Lung microvascular endothelial cell (primary cell): ENCODE results near the gene PHYKPL. TPM values are rescaled to one million over a fixed set of nuclear protein-coding genes. Genes with fewer than 3 reads are reported as not detected.

Experiments
- DNase-seq, 2 donors: peaks; one replicate each; pipeline versions ENCODE4 v3.0.0 to v3.0.0-alpha.2; 2010; ENCODE audit warnings: low read depth in 2 of 2
- total RNA-seq: library from RNA; depleted of rRNA; stranded (reverse); fragments of >200 nt; gene quantifications from 2 replicates; pipeline ENCODE4 v1.2.1, GENCODE V29; 2014

Gene PHYKPL
- total RNA-seq, 1 donor from 2014 or later = 44.6 TPM

DNA sequence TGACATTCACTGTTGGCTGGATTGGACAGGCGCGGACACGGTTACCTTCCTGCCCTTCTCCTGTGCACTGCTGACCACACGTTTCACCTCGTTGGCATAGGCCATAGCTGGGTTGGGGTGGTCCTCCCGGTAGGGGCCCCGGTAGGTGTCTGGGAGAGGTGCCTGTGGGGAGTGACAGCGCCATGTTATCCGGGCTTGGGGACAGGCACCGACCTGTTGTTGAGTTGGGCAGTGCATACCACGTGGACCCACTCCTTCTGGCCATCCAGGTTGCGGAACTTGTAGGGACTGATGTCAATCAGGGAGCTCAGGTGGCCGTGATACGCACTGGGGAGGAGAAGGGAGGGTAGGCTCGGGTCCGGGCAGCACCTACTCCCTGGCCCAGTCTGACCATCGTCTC lies 8.2 kb downstream of the PHYKPL start:
- no peak for DNase-seq

DNA sequence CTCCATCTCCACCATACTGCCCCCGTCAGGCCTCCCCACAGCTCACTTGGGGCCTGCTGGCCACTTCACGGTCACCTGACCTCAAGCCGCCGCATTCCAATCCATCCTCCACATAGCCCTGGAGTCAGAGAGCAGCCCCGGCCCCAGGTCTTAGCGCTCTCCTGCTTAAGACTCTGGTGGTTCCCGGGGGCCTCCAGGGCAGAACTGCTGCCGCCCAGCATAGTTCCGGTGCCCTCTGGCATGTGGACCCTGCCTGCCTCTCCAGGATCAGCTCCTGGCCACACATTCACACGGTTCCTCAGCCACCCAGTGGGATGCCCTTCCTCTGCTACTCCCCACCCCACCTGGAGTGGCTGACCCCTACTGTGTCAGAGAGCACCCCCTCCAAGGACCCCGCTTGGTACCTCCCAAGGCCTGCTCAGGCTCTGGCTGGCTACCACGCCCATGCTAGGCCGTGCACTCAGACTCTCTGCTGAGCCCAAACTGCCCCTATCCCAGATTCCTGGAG lies 8.7 kb downstream of the PHYKPL start:
- DNase-seq = no peak

DNA sequence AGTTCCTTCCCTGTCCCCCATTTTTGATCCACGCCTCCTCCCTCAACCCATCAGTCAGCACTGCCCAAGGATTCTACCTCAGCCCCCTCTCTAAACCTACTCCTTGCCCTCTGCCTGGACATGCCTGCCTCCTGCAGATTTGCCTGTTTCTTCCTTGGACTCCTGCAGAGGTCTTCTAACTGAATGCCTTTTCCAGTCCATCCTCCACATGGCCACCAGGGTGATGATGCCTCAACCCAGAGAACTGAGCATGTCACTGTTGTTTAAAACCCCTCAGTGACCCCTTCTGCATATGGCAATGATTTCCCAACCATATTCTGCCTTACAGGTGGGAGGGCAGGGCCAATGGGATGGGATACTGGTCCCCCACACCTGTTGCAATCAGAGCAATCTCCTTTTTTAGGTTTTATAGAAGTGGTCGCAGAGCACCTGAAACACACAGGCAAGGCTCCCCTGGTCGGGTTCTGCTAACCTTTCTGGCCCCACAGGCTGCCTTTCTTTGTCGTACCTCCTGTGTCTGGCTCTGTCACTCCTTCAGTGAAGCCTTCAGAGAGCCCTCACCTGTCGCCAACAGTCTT lies 9.3 kb downstream of the PHYKPL start:
- DNase-seq = no peak

DNA sequence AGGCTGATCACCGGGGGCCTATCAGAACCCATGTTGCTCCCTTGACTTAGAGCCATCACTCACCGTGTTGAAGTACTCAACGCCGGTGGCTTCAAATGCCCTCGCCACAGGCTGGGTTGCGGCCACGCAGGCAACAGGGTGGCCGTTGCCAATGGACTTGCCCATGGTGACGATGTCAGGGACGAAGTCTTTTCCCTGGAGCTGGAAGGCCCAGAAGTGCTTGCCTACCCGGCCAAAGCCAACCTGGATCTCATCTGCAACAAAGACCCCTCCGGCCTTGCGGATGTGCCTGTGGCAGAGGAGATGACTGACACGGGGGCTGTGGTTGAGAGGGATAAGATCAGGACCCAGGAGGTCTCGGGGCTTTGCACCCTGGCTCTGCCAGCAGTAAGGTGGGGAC lies 10.3 kb downstream of the PHYKPL start:
- no peak for DNase-seq

DNA sequence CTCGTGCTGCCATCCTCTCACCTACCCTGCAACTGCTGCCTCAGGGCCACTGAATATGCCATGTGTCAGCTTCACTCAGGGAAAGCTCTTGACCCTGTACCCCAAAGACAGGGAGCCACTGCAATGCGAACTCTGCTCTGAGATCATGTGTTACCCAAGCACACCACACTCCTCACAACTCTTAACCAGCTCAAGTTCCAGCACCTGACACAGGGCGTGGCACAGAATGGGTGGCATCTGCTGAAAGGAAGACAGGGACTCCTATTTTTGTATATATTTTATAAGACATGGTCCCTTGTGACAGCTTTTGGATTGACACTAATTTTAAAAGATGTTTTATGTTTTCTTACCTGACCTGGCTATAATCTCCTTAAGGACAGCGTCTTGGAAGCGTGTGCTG lies 10.7 kb downstream of the PHYKPL start:
- no peak for DNase-seq

DNA sequence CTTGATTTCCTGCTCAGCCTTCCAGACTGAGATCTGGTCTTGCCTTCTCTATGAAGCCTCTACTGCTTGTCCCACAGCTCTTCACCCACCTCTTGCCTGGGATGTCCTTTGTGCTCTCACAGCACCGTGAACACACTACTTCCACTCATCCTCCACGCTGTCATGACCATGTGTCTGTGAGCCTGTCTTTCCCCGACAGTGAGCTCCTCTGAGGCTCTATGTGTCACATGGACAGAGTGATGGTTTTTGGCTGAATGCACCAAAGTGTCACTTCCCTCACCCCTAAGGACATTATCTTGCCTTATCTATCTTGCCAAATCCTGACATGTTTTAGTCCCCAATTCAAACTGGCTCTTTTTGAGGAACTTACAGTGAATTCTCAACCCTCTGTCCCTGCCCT lies 11.3 kb downstream of the PHYKPL start:
- no peak for DNase-seq

DNA sequence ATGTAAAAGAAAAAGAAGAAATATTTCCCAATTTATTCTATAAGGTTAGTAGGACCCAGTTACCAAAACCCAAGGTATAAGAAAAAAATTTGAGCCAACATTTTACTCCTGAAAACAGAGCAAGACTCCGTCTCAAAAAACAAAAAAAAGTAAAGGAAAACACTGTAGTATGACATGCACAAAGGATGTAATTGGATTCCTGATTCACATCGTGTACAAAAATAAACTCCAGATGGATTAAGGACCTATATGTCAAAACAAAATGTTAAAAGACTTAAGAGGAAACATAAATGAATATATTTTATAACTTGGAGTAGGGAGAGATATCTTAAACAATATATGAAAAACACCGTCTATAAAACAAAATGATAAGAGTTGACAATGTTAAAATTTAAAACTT lies 13.8 kb downstream of the PHYKPL start:
- no peak for DNase-seq

DNA sequence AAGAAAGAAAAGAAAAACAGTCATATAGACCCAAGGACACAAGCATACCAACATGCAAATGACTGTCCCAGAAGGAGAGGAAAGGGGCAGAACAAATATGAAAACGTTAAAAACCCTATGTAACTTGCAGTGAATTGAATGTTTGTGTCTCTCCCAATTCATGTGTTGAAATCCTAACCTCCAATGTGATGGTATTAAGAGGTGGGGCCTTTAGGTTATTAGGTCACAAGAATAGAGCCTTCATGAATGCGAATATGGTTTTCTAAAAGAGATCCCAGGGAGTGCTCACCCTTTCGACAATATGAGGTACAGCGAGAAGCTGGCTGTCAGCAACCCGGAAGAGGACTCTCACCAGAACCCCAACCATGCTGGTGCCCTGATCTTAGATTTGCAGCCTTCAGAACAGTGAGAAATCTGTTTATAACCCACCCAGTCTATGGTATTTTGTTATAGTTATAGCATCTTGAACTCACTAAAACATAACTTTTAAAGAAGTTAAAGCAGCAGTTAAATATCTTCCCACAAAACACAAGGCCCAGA lies 14.3 kb downstream of the PHYKPL start:
- DNase-seq = no peak

DNA sequence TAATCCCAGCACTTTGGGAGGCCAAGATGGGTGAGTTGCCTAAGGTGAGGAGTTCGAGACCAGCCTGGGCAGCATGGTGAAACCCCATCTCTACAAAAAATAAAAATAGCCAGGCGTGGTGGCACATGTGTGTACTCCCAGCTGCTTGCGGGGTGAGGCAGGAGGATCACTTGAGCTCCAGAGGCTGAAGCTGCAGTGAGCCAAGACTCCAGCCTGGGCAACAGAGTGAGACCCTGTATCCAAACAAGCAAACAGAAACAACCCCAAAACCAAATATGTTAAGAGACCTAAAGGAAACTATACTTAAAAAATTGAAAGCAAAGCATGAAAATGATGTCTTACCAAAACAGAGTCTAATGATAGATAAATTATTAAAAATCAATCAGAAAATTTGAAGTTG lies 15.8 kb downstream of the PHYKPL start:
- DNase-seq = no peak

DNA sequence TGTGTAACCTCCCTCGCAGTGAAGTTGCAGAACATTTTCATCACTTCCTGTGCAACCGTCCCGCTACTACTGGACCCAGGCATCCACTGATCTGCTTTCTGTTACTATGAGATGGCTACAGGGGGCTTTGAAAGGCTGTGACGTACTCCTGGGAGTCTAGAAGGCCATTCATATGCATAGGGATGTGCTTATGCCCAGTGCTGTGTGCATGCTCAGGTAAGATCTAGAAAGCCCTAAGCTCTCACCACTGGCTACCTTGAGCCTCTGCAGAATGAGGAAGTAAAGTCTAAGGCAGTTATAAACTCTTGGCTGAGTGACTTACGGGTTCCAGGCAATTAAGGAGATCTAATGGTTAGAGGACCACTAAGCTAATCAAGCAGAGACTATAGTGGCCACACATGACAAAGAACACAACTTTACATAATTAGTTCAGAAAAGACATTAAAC lies 16.5 kb downstream of the PHYKPL start:
- no peak for DNase-seq

DNA sequence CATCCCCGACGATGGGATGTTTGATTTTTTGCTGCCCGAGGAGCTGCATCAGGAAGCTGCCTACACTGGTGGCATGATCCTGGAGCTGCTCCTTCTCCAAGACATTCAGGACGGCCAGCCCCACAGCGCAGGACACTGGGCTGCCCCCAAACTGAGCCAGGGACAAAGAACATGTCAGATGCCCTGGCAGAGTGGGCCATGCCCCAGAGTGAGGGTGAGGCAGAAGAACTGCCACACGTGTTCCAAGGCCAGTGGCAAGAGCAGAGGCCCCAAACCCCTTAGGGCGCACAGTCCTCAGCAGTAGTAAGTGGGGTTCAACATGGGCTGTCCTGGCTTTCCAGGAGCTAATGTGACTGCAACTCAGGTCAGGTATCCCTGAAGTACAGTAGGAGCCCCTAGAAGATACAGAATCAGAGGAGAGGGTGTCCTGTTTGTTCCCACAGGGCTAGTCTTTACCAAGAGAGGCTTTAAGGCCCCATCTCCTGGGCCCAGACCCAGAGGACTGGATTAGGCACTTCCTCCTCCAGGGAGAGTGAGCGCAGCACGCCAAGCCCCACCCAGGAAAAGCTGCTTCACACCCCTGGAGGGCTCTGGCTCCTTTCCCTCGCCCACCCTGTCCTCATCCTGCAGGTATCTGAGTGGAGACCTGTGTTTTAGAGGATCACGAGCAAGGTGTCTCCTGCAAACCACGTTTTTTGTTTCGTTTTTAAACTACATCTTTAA lies 17.2 kb downstream of the PHYKPL start:
- DNase-seq = no peak

DNA sequence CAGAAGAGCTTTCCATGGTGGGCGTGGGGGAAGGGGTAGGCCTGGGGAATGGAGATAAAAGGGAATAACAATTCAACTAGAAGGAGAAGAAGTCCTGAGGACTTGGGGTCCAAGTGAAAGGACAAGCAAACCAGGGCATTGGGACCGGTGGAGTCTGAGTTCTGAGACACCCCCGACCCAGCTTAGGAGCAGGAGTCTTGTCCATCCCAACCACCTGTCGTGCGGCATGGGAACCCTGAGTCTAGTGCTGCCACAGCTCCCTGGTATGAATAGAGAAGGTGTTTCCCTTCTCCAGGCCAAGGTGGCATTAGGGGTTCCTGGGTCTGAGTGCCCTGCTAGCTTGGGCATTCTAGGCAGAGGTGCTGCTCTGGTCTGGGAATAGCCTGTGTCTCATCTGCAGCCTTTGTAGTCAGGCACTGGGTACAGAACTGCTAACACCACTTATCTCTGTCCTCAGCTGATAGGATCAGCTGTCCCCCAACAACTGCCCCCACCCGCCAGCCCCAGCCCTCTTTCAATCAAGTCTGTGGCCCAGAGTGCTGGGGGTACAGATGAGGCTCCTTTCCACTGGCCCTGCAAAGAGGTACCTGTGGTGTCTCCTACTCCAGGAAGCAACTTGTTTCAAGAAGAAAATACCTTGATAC lies 18.3 kb downstream of the PHYKPL start:
- DNase-seq = no peak

DNA sequence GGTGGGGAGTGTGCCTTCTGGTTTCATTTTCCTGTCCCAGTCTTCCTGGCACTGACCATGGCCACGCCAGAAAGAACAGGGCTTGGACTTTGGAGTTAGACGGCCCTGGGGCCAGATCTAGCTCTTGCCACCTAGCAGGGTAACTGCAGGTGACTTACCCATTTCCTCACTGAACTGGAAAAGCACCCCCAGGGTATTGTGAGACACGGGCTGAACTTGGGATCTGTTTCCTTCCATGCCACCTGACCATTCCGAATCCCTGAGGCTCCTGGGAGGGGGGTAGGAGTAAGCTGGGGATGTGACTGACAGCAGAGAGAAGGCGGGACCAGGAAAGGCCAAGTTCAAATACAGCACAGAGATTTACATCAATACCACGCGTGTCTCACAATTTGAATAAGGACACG lies 18.9 kb downstream of the PHYKPL start:
- DNase-seq = no peak

DNA sequence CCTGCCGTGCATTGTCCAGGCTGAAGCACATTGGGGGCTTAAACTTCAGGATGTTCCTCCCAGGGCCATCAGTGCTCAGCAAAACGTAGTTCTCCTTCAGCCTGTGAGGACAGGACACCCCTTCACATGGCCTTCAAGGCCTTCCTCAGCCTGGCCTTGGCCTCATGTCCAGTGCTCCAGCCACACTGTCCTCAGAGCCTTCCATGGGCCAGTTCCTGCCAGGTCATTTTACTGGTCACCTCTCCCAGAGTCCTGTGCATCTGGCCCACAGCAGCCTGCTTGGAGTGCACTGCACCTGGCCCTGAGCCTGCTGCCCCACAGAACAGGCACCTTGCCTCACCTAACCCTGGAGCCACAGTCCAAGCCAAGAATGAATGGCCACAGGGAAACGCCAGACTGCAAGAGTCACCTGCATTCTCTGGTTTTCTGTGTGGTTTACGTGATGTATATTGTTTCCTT lies 19.6 kb downstream of the PHYKPL start:
- DNase-seq = no peak

DNA sequence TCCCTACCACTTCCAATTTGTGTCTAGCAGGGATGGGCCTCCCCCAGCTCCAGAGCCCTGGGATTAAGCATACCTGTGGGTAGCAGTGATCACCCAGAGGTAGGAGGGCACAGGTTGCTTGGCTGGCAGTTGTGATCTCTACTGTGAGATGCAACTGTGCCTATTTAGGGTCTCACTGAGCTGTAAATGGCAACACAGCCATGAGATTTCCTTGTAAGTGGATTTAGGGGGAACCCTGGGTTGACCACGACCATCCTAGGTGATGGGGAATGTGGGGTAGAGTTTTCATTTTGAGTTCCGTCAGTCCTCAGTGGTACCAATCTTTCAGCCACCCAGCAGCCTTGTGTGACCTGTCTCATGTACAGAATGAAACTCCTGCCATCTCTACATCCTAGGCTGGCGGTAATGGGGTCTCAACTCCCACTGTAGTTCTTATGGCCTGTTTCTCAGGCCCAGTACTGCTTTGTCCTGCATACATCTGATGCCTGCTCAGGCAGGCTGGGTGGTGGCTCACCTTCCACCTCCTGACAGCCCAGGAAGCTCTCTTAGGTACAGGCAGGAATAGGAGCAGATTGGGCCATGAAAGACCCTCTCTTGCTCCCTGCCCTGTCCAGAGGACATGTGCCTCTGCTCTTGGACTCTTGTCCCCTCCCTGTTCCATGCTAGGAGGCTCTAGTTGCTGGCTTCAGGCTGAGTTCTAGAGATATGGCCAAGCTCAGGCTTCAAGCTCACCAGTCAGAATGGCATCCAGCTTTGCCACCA lies 20.2 kb downstream of the PHYKPL start:
- DNase-seq = no peak

DNA sequence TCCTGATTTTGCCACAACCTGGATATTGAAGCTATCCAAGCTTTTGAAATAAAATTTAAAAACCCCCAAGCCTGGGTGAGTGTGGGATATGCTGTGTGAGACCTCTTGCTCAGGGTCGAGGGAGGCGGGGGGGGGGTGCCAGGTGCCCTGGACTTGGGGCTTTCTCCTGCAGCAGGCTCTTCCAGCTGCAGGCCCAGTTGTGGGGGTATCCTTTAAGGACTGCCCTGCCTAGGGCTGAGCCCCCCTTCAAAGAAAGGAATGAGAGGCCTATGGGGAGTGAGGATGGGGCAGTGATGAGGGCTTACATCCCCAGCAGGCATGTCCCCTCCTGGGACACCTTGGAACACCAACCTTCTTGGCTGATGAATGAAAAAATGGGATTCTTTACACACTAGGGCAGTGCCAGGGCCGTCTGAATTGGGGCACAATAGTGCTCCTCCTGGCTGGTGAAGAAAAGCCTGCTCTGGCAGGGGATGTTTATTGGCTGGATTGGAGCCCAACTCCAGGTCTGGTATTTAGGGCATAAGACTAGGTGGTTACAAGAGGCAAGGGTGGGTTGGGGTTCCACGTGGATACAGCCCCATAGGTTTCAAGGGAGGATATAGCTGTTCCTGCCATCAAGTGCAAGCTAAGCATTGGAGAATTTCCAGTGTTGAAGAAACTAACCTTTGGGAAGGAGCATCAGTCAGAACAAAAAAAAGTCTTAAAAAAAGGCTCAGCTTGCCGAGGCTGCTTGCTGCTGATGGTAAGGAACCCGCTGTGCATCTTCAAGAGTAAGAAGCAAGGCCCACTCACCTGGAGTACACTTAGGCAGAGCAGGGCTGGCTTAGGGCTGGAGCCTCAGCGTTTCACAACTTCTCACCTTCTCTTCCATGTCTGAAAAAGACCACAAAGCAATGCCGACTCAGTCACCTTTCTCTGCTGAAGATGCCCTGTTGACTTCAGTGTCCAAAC lies 21.2 kb downstream of the PHYKPL start:
- no peak for DNase-seq

DNA sequence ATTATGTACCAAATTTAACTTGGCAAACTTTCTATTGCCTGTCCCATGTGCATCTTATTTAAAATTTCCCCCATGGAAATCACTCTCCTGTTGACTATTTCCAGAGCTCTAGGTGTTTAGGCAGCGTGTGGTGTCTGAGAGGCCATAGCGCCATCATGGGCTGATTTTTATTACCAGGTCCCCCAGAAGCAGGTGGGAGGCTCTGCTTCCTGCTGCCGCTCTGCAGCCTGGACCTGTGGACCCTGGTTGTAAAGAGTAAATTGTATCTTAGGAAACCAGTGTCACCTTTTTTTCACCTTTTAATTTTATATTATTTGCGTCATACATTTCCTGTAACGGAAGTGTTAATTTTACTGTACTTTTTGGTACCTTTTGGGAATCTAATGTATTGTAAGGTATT lies 21.9 kb downstream of the PHYKPL start:
- DNase-seq = no peak

DNA sequence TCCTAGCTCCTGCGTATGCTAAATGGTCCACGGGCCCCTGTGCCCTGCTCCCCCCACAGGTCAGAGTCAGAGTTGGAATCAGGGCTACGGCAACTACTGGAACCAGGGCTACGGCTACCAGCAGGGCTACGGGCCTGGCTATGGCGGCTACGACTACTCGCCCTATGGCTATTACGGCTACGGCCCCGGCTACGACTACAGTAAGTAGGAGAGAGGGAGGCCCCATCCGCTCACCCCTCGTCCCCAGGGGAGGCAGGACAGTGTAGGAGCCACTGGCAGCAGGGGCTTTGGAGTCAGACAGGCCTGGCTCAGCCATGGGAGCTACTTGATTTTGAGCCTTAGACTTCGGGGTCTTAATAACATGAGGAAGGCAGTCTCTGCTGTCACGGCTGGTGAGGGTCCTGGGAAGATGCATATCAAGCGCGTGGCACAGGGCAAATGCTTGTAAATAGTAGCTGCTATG lies 22.5 kb downstream of the PHYKPL start:
- no peak for DNase-seq

DNA sequence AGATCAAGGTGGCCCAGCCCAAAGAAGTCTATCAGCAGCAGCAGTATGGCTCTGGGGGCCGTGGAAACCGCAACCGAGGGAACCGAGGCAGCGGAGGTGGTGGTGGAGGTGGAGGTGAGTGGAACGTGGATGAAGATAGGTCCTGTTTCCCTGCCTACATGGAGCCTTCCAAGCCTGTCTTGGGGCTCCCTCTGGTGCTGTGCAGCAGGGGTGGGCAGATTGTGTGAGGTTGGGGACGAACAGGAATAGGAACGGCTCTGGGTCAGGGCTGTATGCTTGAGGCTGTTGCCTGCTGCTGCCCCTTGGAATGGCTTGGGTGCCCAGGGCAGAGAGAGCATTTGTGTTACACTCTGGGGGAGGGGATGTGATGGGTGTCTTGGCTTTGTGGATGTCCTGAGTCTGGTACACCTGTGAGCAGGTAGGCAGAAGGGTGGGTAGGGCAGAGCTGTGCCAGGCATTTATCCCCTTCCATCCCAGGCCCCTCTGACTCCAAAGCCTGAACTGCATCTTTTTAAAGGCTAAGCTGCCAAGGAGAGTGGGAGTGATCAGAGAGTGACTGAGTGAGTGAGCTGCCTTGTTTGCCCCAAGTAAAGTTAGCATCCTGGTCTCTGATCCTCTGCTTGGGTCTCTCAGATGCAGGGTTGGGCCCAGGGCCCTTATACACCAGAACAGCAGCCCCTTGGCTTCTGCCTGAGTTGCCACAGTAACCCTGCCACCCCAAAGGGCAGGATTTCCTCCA lies 23.1 kb downstream of the PHYKPL start:
- no peak for DNase-seq
